Transverse colon (tissue), 4 donors: Measurements from ENCODE around the gene PTGER3.

Experiments
- CTCF ChIP-seq, 5 experiments: fragments of 200-600 bp in 3 of 5; fragments of 450-650 bp in 2 of 5; sonication (generic) in 3 of 5; IDR thresholded peaks; 1 replicate in 2 of 5; 2 replicates in 3 of 5; pipeline ENCODE4 v1.5.1; 2016 to 2017; ENCODE audit warnings: antibody characterized with exemption in 5 of 5, inconsistent platforms in 3 of 5, mild to moderate bottlenecking in 2 of 5, moderate library complexity in 1 of 5
- EP300 ChIP-seq: sonication (generic); formaldehyde crosslinking; IDR thresholded peaks from one replicate; pipeline ENCODE4 v1.6.1; 2017; ENCODE audit warnings: antibody characterized with exemption, low read depth
- POLR2A ChIP-seq: fragments of 450-650 bp; IDR thresholded peaks from one replicate; pipeline ENCODE4 v1.6.1; 2016; ENCODE audit warnings: antibody characterized with exemption, mild to moderate bottlenecking, moderate library complexity
- POLR2AphosphoS5 ChIP-seq, 3 donors: sonication (generic); formaldehyde crosslinking; IDR thresholded peaks; one replicate each; pipeline ENCODE4 v1.6.1; 2016; ENCODE audit warnings: antibody characterized with exemption in 3 of 3

GRCh38 chr1:71014178-71014579 is 33.4 kb downstream of the PTGER3 start:
- no peak for TF ChIP-seq CTCF (IDR thresholded peaks at IDR 0.05)
- no peak for TF ChIP-seq POLR2A
- no peak for TF ChIP-seq POLR2AphosphoS5 (IDR thresholded peaks at IDR 0.05)
- no peak for TF ChIP-seq EP300
